NCI-H146 (cell line): ENCODE measurements around the gene CASZ1.

Source experiments
- DNase-seq: peaks from one replicate; lab custom pipeline; 2025; lab: John Stamatoyannopoulos, UW

Gene CASZ1

DNA sequence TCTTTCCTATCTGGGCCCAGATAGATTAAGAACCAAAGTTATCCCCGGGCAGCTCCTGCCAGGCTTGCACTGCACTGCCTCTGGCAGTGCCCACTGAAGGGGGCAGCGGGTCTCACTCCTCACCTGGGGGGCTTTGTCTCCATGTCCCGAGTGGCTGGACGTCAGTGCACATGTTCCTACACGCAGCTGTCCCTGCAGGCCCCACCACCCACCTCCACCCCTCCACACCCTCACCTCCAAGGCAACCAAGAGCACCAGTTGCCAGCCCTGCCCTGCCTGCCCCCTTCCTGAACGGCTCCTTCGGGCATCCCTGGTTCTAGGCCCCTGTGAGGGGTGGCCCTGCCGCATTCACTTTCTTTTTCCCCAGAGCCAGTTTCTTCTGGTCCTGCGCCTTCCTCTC lies 174.5 kb downstream of the CASZ1 start:
- no peak for DNase-seq

DNA sequence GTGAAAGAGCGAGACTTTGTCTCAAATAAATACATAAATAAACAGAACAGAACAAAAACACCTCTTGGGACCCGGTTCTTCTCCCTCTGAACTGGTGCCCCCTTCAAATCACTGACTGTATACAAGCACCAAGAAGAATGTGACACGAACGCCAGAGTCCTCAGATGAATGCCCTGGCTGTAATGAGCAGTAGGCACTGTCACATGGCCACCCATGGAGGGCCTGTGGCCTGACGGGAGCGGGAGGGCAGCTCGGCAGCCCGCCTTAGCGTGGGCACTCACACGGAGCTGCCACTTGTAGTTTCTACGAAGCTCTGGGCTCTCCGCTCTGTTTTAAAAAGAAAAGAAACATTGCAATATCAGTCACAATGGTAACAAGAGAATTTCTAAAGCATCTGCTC lies 175.7 kb downstream of the CASZ1 start:
- no peak for DNase-seq

DNA sequence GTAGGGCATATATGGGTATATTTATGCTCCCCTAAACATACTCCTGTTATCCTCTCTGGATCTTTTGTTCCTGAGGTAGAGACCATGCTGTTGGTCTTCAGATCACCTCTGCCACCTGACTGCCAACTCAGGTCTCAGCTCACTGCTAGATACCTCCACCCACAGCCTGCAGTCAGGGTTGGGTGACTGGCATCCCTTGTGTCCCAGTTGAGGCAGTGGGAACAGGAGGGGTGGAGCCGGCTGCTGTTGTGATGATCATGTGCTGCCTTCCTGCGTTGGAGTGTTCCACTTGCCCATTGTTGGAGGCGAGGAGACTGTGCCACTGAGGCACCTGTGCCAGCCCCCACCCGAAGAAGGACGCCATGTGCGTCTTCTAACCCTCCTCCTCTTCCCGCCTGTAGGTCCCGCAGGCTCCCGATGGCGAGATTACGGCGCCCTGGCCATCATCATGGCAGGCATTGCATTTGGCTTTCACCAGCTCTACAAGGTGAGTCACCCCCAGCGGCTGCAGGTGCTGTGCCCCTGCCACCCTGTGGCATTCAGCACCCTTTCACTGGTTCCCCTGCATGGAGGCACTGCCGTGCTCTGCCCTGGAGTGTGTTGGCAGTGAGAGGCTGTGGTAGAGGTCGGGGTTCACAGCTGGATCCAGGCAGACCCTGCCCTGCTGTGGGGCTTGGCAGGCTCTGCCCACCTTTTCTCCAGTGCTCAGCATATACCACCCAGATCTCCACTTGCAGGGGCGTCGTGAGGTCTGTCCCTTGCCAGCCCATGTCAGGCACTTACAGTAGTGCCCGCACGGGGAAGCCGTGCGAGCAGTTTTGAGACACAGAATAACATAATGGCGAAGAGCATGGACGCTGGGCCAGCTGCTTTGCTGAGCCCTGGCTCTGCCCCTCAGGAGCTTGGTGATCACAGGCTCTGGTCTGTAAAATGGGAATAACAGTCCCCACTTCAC lies 178.2 kb downstream of the CASZ1 start:
- no peak for DNase-seq

DNA sequence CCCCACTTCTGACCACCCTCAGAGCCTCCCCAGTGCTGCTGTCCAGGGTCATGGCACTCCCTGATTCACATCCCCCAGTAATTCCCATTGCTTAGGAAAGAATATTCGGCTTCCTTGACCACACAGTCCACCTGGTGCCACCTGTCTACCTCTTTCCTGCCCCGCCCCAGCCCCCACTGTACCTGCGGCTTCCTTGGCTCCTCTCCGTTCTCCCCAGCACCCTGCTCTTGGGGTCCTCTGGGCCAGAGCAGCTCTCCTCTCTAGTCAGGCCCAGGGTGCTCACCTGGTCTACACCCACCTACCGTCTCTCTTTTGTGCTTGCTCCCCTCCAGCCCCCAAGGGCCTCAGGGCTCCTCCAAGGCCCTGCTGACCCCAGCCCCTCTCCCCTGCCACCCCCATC lies 179.1 kb downstream of the CASZ1 start:
- no peak for DNase-seq

DNA sequence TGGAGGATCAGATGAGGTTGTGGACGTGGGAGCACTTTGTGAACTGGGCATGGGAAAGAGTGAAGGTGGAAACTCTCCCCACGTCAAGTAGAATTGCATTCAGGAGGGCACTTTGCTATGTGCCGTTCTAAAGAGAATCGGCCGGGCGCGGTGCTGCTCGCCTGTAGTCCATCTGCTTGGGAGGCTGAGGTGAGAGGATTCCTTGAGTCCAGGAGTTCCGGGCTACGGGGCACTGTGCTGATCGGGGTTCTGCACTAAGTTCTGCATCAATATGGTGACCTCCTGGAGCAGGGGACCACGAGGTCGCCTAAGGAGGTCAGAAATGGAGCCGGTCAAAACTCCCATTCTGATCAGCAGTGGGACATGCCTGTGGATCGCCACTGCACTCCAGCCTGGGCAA lies 179.8 kb downstream of the CASZ1 start:
- no peak for DNase-seq

- DNase-seq, result no peak
Observed at GRCh38 chr1:10615932-10616671, 180.3 kb downstream of the CASZ1 start.

- DNase-seq, result no peak
Observed at GRCh38 chr1:10615332-10615731, 181.1 kb downstream of the CASZ1 start.

- DNase-seq, result no peak
Observed at GRCh38 chr1:10614377-10615225, 181.8 kb downstream of the CASZ1 start.

GRCh38 chr1:10613861-10614260 lies 182.6 kb downstream of the CASZ1 start:
- no peak for DNase-seq

DNA sequence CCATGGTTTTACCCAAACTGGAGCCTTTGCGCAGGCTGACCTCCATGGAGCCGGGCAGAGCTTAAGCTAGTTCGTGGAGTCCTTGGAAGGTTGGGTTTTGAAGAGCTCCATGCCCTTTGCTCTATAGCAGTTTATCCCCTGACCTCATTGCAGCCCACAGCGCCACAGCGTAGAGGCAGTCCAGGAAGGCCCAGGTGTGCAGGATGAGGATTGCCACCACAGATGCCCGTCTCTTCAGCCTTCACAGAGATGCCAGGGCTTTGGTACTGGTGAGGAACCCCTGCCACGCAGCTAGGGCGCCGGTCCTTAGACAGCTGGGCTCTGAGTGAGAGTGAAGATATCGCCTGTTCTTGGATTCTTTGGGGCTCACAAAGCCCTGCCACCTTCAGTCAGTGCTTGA lies 183.1 kb downstream of the CASZ1 start:
- no peak for DNase-seq

GRCh38 chr1:10612436-10613160 lies 183.8 kb downstream of the CASZ1 start:
- DNase-seq, result no peak

- DNase-seq, result no peak
Observed at GRCh38 chr1:10610901-10611600, 185.4 kb downstream of the CASZ1 start.

- no peak for DNase-seq
Observed at GRCh38 chr1:10608690-10609089, 187.8 kb downstream of the CASZ1 start.

- no peak for DNase-seq
Observed at GRCh38 chr1:10607228-10607627, 189.2 kb downstream of the CASZ1 start.

GRCh38 chr1:10606064-10606463 lies 190.4 kb downstream of the CASZ1 start:
- DNase-seq, result no peak

DNA sequence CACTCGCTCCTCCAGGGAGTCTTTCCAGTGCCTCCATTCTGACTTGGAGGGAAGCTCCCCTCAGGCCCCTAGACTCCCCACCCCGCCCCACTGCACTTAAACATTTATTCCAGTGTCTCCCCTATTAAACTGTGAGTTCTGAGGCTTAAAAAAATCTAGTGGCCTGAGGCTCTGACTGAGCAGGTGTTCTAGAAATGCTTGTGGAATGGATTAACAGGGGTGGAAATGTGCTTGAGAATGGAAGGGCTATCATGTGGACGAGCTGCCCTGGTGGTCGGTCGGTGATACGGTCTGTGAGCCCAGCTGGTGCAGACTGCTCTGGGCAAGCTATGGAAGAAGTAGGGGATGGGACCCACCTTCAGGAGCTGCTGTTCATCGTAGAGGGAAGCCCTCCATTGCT lies 191.5 kb downstream of the CASZ1 start:
- DNase-seq, result no peak

DNA sequence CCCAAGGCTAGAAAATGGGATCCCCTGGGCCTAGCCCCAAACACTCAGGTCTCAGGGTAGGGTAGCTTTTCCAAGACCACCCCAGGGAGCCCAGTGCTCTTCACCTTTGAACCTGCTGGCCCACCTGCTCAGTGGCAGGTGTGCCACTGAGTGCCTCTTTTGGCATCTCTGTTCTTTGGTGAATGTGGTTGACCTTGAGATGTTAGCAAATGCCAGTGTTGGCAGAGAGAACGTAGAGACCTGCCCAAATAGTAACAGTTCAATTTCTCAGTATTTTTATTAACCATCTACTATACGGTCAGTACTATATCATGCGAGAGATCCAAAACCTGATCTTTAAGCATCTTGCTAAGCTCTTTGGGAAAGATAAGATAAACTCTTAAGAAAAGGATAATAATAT lies 193.5 kb downstream of the CASZ1 start:
- DNase-seq, result no peak

GRCh38 chr1:10601342-10602070 lies 194.9 kb downstream of the CASZ1 start:
- DNase-seq, result no peak

- DNase-seq, result no peak
Observed at GRCh38 chr1:10599194-10599861, 197.1 kb downstream of the CASZ1 start.

- DNase-seq, result peak; percentile 4
Observed at GRCh38 chr1:10598389-10598702, 198.1 kb downstream of the CASZ1 start.
